GM23338 (cell line): Measurements from ENCODE around the gene ARMC9. TPM values are rescaled to one million over a fixed set of nuclear protein-coding genes. Genes with fewer than 3 reads are reported as not detected.

Experiments used
- ATAC-seq: fragments of 200-7000 bp; cut with Tn5 transposase; 3 replicates; pipeline ENCODE4 v1.9.1; 2020
- DNase-seq: peaks from one replicate; pipeline ENCODE4 v3.0.0-alpha.2; 2015; ENCODE audit warnings: low spot score
- H2AFZ ChIP-seq: fragments of 200-600 bp; sonication (generic); 2 replicates; pipeline ENCODE4 v1.8.0; 2016; ENCODE audit warnings: antibody characterized with exemption, mild to moderate bottlenecking, moderate library complexity
- H3F3A ChIP-seq: fragments of 200-600 bp; sonication (generic); replicated peaks from 2 replicates; pipeline ENCODE4 v1.8.0; 2017; ENCODE audit warnings: antibody characterized with exemption, mixed run types, low read depth
- H3K27ac ChIP-seq: fragments of 200-600 bp; sonication (generic); 2 replicates; pipeline ENCODE4 v1.6.1; 2016; ENCODE audit warnings: low read depth
- H3K27me3 ChIP-seq: fragments of 200-600 bp; sonication (generic); 2 replicates; pipeline ENCODE4 v1.8.0; 2016; ENCODE audit warnings: mild to moderate bottlenecking, mixed run types, moderate library complexity; ENCODE audit not compliant: insufficient read depth
- H3K36me3 ChIP-seq: fragments of 200-600 bp; sonication (generic); 2 replicates; pipeline ENCODE4 v1.8.0; 2016; ENCODE audit warnings: mild to moderate bottlenecking; ENCODE audit not compliant: insufficient read depth
- H3K4me1 ChIP-seq: fragments of 200-600 bp; sonication (generic); 2 replicates; pipeline ENCODE4 v1.8.0; 2016; ENCODE audit warnings: mild to moderate bottlenecking, moderate library complexity; ENCODE audit not compliant: insufficient read depth
- H3K4me2 ChIP-seq: fragments of 200-600 bp; sonication (generic); 2 replicates; pipeline ENCODE4 v1.7.1; 2017; ENCODE audit warnings: mixed run types
- H3K4me3 ChIP-seq: fragments of 200-600 bp; sonication (generic); 2 replicates; pipeline ENCODE4 v1.6.1; 2016; ENCODE audit warnings: mixed run types
- H3K79me2 ChIP-seq: fragments of 200-600 bp; sonication (generic); replicated peaks from 2 replicates; pipeline ENCODE4 v1.8.0; 2017; ENCODE audit warnings: mild to moderate bottlenecking; ENCODE audit not compliant: insufficient read depth
- H3K9me2 ChIP-seq: fragments of 200-600 bp; sonication (generic); 2 replicates; pipeline ENCODE4 v1.8.0; 2017; ENCODE audit not compliant: insufficient read depth
- H4K20me1 ChIP-seq: fragments of 200-600 bp; sonication (generic); replicated peaks from 2 replicates; pipeline ENCODE4 v1.8.0; 2017; ENCODE audit warnings: mild to moderate bottlenecking; ENCODE audit not compliant: insufficient read depth
- H3K27ac Mint-ChIP-seq: 2 replicates; pipeline ENCODE4 v1.8.0; 2020; ENCODE audit warnings: inconsistent platforms, mild to moderate bottlenecking, moderate library complexity, mixed read lengths
- H3K27me3 Mint-ChIP-seq: 3 replicates; pipeline ENCODE4 v1.8.0; 2022; ENCODE audit warnings: low read depth, mild to moderate bottlenecking, moderate library complexity, mixed read lengths, inconsistent platforms; ENCODE audit not compliant: insufficient read depth, poor library complexity
- H3K36me3 Mint-ChIP-seq: 3 replicates; pipeline ENCODE4 v1.8.0; 2021; ENCODE audit warnings: low read depth, mild to moderate bottlenecking, inconsistent platforms, moderate library complexity, mixed read lengths
- H3K4me1 Mint-ChIP-seq: 3 replicates; pipeline ENCODE4 v1.8.0; 2020; ENCODE audit warnings: mild to moderate bottlenecking, inconsistent platforms, mixed read lengths
- H3K4me3 Mint-ChIP-seq: 3 replicates; pipeline ENCODE4 v1.8.0; 2021; ENCODE audit warnings: moderate library complexity, mild to moderate bottlenecking, inconsistent platforms, mixed read lengths
- H3K9me3 Mint-ChIP-seq: 3 replicates; pipeline ENCODE4 v1.8.0; 2020; ENCODE audit warnings: moderate library complexity, mild to moderate bottlenecking, inconsistent platforms, mixed read lengths
- CREB1 ChIP-seq: fragments of 250-450 bp; sonication (Bioruptor Pico); IDR thresholded peaks from 2 replicates; pipeline ENCODE4 v1.5.0; 2020; ENCODE audit warnings: low read depth, mild to moderate bottlenecking, moderate library complexity
- CTCF ChIP-seq, 2 experiments: fragments of 200-600 bp in 1 of 2; sonication (generic) in 1 of 2; conservative IDR thresholded peaks; 2 replicates each; pipeline versions ENCODE4 v1.5.1 to v1.6.1; 2016 to 2017; ENCODE audit warnings: antibody characterized with exemption in 2 of 2, low read depth in 2 of 2, mild to moderate bottlenecking in 2 of 2, moderate library complexity in 1 of 2
- ETS1 ChIP-seq: IDR thresholded peaks from 2 replicates; pipeline ENCODE4 v1.6.1; 2016; ENCODE audit warnings: antibody characterized with exemption
- EZH2 ChIP-seq: fragments of 200-600 bp; sonication (generic); IDR thresholded peaks from one replicate; pipeline ENCODE4 v1.8.0; 2017; ENCODE audit warnings: antibody characterized with exemption, mild to moderate bottlenecking, low read depth; ENCODE audit not compliant: unreplicated experiment
- NANOG ChIP-seq: IDR thresholded peaks from 2 replicates; pipeline ENCODE4 v1.6.1; 2016; ENCODE audit warnings: antibody characterized with exemption, borderline replicate concordance
- STAT1 ChIP-seq: IDR thresholded peaks from one replicate; pipeline ENCODE4 v1.6.1; 2016; ENCODE audit warnings: antibody characterized with exemption; ENCODE audit not compliant: unreplicated experiment
- ZNF114 ChIP-seq: fragments of 250-450 bp; sonication (Bioruptor Pico); IDR thresholded peaks from 2 replicates; pipeline ENCODE4 v1.5.0; 2020; ENCODE audit warnings: mild to moderate bottlenecking, moderate library complexity
- ZNF331 ChIP-seq: fragments of 250-450 bp; sonication (Bioruptor Pico); IDR thresholded peaks from 2 replicates; pipeline ENCODE4 v1.5.0; 2020; ENCODE audit warnings: low read depth, mild to moderate bottlenecking, moderate library complexity
- ZNF462 ChIP-seq: fragments of 250-450 bp; sonication (Bioruptor Pico); IDR thresholded peaks from 2 replicates; pipeline ENCODE4 v1.5.0; 2020; ENCODE audit warnings: mild to moderate bottlenecking, moderate library complexity
- polyA plus RNA-seq: library from polyadenylated mRNA; unstranded; fragments of >200 nt; fragmentation: Nextera tagmentation; extraction: Ambion mirVana; gene quantifications from 2 replicates; pipeline ENCODE4 v1.2.1, GENCODE V29; 2016
- total RNA-seq: library from RNA; depleted of rRNA; stranded (reverse); fragments of >200 nt; shearing (Covaris generic); gene quantifications from 2 replicates; pipeline ENCODE4 v1.2.3, GENCODE V29; 2014

ARMC9 gene
- total and polyA plus RNA-seq, 2 experiments from 2014 or later = 29.2 to 56.0 TPM

DNA sequence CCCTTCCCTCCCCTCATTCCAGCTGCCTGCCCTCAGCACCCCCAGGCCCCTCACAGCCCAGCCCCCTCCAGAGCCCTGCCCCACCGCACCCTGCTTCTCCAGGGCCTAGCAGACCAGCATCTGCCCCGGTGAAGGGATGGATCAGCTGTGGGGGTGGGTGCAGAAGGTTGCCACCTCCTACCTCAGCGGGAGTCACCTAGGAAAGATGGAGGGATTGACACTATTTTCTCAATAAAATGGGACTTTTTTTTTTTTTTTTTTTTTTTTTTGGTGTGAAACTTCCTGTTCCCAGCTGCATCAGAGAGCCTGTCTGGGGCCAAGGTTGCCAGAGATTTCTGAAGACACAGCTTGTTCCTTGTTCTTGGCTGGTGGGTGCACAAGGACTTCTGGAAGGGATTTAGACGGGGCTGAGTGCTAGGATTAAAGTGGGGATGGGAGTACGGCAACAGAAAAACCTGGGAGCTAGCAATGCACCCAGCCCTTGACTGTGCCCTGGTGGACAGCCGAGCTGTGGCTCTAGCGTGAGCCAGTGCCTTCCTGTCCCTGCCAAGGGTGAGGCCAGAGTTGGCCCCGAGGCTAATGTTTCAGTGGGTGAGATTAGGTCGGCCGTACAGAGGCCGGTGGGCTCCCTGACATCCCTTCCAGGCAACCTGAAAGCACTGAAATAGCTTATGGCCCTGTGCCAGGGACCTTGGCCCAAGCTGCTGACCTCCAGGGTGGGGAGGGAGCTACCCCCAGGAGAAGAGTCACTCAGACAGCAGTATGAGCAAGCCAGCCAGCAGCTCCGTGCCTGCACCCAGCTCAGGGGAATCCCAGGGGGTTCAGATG, 201.6 kb downstream of the ARMC9 start:
- peaks cover 15% of the 10 kb centered on the region; the same call in 1 of the 2 replicates for H3K4me1 ChIP-seq
- no peaks in the 10 kb centered on the region for H3K27me3 ChIP-seq
- H3K4me1 Mint-ChIP-seq = peaks cover 60% of the 10 kb centered on the region
- peak overlapping the region; percentile 14; the same call in 1 of the 3 replicates for H3K4me3 Mint-ChIP-seq
- H3K27me3 Mint-ChIP-seq = peaks cover 13% of the 10 kb centered on the region
- H3K27ac Mint-ChIP-seq = peak overlapping the region; percentile 79
- no peak for DNase-seq
- TF ChIP-seq CTCF (conservative IDR thresholded peaks at IDR 0.05; ENCODE audit: low read depth in 2 of 2) (no peak), EZH2 (no peak), ETS1 (no peak), STAT1 (no peak), ZNF331 (CRISPR knock-in tag) (no peak), ZNF114 (no peak), CREB1 (CRISPR knock-in tag) (no peak), NANOG (no peak), ZNF462 (CRISPR knock-in tag) (no peak)
- no peak overlapping the region for H3K4me3 ChIP-seq
- H3K27ac ChIP-seq = peak overlapping the region; percentile 79; the same call in 1 of the 2 replicates
- H4K20me1 ChIP-seq = no peaks in the 10 kb centered on the region
- H3K36me3 ChIP-seq = no peaks in the 10 kb centered on the region
- peak overlapping the region; percentile 38; the same call in 1 of the 2 replicates for H3K4me2 ChIP-seq
- H3K9me2 ChIP-seq = no peaks in the 10 kb centered on the region
- H3K79me2 ChIP-seq = peaks cover 17% of the 10 kb centered on the region
- 0 out of 2 replicates have a peak, but pooled peaks cover 2% of the 10 kb centered on the region for H3F3A ChIP-seq
- ATAC-seq = peak; percentile 22
- no peak overlapping the region for H2AFZ ChIP-seq
- H3K9me3 Mint-ChIP-seq = no peaks in the 10 kb centered on the region
- peaks cover 37% of the 10 kb centered on the region for H3K36me3 Mint-ChIP-seq
